K562 (cell line): ENCODE data around the gene PLPP7. TPM values are rescaled to one million over a fixed set of nuclear protein-coding genes. Genes with fewer than 3 reads are reported as not detected.
A peak's percentile ranks its signal among the peaks of the same experiment; 100 is the strongest.

Experiments used
- ARID1B ChIP-seq: fragments of 450-650 bp; IDR thresholded peaks from 2 replicates; pipeline ENCODE4 v1.6.1; 2016; ENCODE audit warnings: antibody characterized with exemption, mild to moderate bottlenecking, inconsistent platforms
- HIVEP1 ChIP-seq: fragments of 250-450 bp; sonication (Bioruptor Pico); IDR thresholded peaks from 2 replicates; pipeline ENCODE4 v1.4.0; 2020; ENCODE audit warnings: mild to moderate bottlenecking
- HMGN3 ChIP-seq: IDR thresholded peaks from 2 replicates; pipeline ENCODE4 v1.6.1; 2011; ENCODE audit warnings: borderline replicate concordance, low read depth, mild to moderate bottlenecking, mixed read lengths, low read length; ENCODE audit not compliant: insufficient read length; ENCODE audit errors: extremely low read depth
- HNRNPLL ChIP-seq: fragments of 200-400 bp; formaldehyde crosslinking; IDR thresholded peaks from 2 replicates; pipeline ENCODE4 v1.6.1; 2017; ENCODE audit warnings: low read length, low read depth, mild to moderate bottlenecking; ENCODE audit not compliant: poor library complexity, severe bottlenecking
- MCM7 ChIP-seq, 2 experiments: fragments of 450-650 bp; IDR thresholded peaks; 2 replicates each; pipeline ENCODE4 v1.6.1; 2016 to 2018
- NEUROD1 ChIP-seq: fragments of 150-350 bp; IDR thresholded peaks from 2 replicates; pipeline ENCODE4 v1.6.1; 2014; ENCODE audit warnings: borderline replicate concordance, low read length, low read depth; ENCODE audit not compliant: partially characterized antibody
- PHB ChIP-seq: fragments of 250-450 bp; sonication (Bioruptor Pico); IDR thresholded peaks from 2 replicates; pipeline ENCODE4 v1.5.0; 2021
- PHTF2 ChIP-seq: fragments of 250-450 bp; sonication (Bioruptor Pico); IDR thresholded peaks from 2 replicates; pipeline ENCODE4 v1.5.0; 2021; ENCODE audit warnings: mild to moderate bottlenecking
- TAF1 ChIP-seq: IDR thresholded peaks from 2 replicates; pipeline ENCODE4 v1.6.1; 2011; ENCODE audit warnings: mild to moderate bottlenecking, low read length, moderate library complexity; ENCODE audit not compliant: insufficient read depth, control insufficient read depth, severe bottlenecking; ENCODE audit errors: extremely low read depth
- TCF7 ChIP-seq: sonication (generic); IDR thresholded peaks from 2 replicates; pipeline ENCODE4 v1.6.1; 2016; ENCODE audit warnings: antibody characterized with exemption, borderline replicate concordance
- TEAD4 ChIP-seq, 2 experiments: sonication (generic) in 1 of 2; formaldehyde crosslinking in 1 of 2; IDR thresholded peaks; 2 replicates each; pipeline versions ENCODE4 v1.6.1 to v1.8.0; 2012 to 2022; ENCODE audit warnings: borderline replicate concordance in 1 of 2, inconsistent platforms in 1 of 2, low read length in 1 of 2, mild to moderate bottlenecking in 1 of 2, missing genetic modification reagents in 1 of 2
- U2AF1 ChIP-seq: fragments of 200-400 bp; formaldehyde crosslinking; optimal IDR thresholded peaks from 2 replicates; pipeline ENCODE3; 2017; ENCODE audit warnings: mild to moderate bottlenecking, low read depth, low read length, moderate library complexity
- YBX1 ChIP-seq: fragments of 450-650 bp; IDR thresholded peaks from 2 replicates; pipeline ENCODE4 v1.7.1; 2016; ENCODE audit warnings: mild to moderate bottlenecking
- ZC3H11A ChIP-seq: IDR thresholded peaks from 2 replicates; pipeline ENCODE4 v1.6.1; 2012; ENCODE audit warnings: low read depth, low read length, improper control_type of control experiment
- ZFP30 ChIP-seq: fragments of 250-450 bp; sonication (Bioruptor Pico); IDR thresholded peaks from 2 replicates; pipeline ENCODE4 v1.8.0; 2022; ENCODE audit warnings: moderate library complexity, mild to moderate bottlenecking, inconsistent platforms, borderline replicate concordance
- ZNF140 ChIP-seq: fragments of 250-450 bp; sonication (Bioruptor Pico); IDR thresholded peaks from 2 replicates; pipeline ENCODE4 v1.8.0; 2021; ENCODE audit warnings: moderate library complexity, mild to moderate bottlenecking, inconsistent platforms
- ZNF444 ChIP-seq: fragments of 250-450 bp; sonication (Bioruptor Pico); IDR thresholded peaks from 2 replicates; pipeline ENCODE4 v1.4.0; 2020; ENCODE audit warnings: mild to moderate bottlenecking, moderate library complexity
- ZNF766 ChIP-seq: fragments of 200-800 bp; sonication (Bioruptor generic); conservative IDR thresholded peaks from 2 replicates; pipeline ENCODE4 v1.6.1; 2016; ENCODE audit warnings: missing genetic modification characterization, missing compliant biosample characterization
- ZSCAN29 ChIP-seq: fragments of 450-650 bp; IDR thresholded peaks from 2 replicates; pipeline ENCODE4 v1.6.1; 2017
- polyA plus RNA-seq, 8 experiments: library from polyadenylated mRNA; depleted of rRNA in 4 of 8; stranded (reverse) in 5 of 8; unstranded in 3 of 8; fragments of >200 nt; fragmentation: Nextera tagmentation in 2 of 8; fragmentation: Illumina TruSeq in 1 of 8; extraction: Ambion mirVana in 2 of 8; extraction: Trizol in 1 of 8; gene quantifications; 2 replicates each; pipeline versions ENCODE4 v1.2.1 to v1.2.3, GENCODE V29; 2011 to 2014; ENCODE audit warnings: inconsistent platforms in 1 of 8, missing spikeins in 1 of 8
- total RNA-seq, 7 experiments: library from RNA; depleted of rRNA in 6 of 7; stranded (reverse); fragments of >200 nt in 6 of 7; fragmentation: Illumina TruSeq in 2 of 7; extraction: Trizol in 2 of 7; gene quantifications; 2 replicates each; pipeline versions ENCODE4 v1.2.1 to v1.2.3, GENCODE V29; 2011 to 2021; ENCODE audit warnings: low replicate concordance in 1 of 7
- TF ChIP-seq, protein P1 (sequence below): fragments of 250-450 bp; sonication (Bioruptor Pico); IDR thresholded peaks from 2 replicates; pipeline ENCODE4 v1.5.0; 2021; ENCODE audit warnings: mild to moderate bottlenecking, borderline replicate concordance
- TF ChIP-seq, protein P2 (sequence below): fragments of 450-650 bp; IDR thresholded peaks from 2 replicates; pipeline ENCODE4 v1.6.1; 2016; ENCODE audit warnings: mild to moderate bottlenecking
- TF ChIP-seq, protein P3 (sequence below): sonication (generic); formaldehyde crosslinking; IDR thresholded peaks from 2 replicates; pipeline ENCODE4 v1.4.0; 2020; ENCODE audit warnings: mild to moderate bottlenecking, missing genetic modification reagents

PLPP7 gene
- total and polyA plus RNA-seq, 9 of the 15 experiments (the other 6 are each of a cell fraction or from before 2014, with no cell fraction given): 0.09 to 0.93 (median 0.18) TPM; not detected in 4

DNA sequence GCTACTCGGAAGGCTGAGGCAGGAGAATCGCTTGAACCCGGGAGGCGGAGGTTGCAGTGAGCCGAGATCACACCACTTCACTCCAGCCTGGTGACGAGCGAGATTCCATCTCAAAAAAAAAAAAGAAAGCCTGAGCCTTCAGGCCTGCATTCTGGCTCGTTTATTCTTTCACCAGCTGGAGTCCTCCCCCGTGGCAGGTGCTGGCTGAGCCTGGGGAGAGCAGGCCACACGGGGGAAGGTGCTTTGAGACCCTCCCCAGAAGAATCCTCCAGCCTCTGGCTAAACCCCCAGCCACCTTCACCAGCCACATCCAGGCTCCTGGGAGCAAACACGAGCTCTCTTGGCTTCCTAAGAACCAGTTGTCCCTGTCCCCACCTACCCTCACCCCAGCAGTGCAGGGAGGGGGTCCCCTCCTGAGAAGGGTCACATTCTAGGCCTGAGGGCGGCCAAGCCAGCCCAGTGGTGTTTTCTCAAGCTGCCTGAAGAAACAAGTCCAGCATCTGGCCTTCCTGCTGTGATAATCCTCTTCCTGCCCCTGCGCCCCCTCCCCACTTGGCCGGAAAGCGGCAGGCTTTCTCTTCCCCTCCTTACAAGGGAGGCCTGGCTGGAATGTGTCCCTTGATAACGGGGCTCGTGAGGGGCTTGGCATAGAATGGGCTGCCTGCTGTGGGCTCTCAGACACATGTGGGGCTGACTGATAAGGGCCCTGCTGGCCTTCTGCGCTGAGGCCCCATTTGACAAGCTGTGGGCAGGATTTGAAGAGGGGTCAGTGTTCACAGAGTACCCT lies 41.5 kb downstream of the PLPP7 start (continued):
- TF ChIP-seq TCF7 (0 out of 2 replicates have a peak, but pooled peaks have one; percentile 53), HMGN3 (peak; percentile 95), ZNF140 (no peak), YBX1 (no peak), PHTF2 (CRISPR knock-in tag) (no peak), TAF1 (peak; percentile 42), HNRNPLL (no peak), ARID1B (peak; percentile 100), TEAD4 (IDR thresholded peaks at IDR 0.05; ENCODE audit: low read length) (peak; percentile 98), TEAD4 (CRISPR knock-in tag; IDR thresholded peaks at IDR 0.05; ENCODE audit: borderline replicate concordance) (0 out of 2 replicates have a peak, but pooled peaks have one; percentile 16), NEUROD1 (peak; percentile 94), U2AF1 (no peak), ZFP30 (CRISPR knock-in tag) (no peak), ZNF444 (no peak; the same call in 1 of the 2 replicates), PHB (CRISPR knock-in tag) (no peak), HIVEP1 (CRISPR knock-in tag) (no peak), ZSCAN29 (no peak), ZC3H11A (no peak), MCM7 (IDR thresholded peaks at IDR 0.05) (no peak), ZNF766 (CRISPR knock-in tag) (peak; percentile 93)
- TF ChIP-seq, protein P1, sequence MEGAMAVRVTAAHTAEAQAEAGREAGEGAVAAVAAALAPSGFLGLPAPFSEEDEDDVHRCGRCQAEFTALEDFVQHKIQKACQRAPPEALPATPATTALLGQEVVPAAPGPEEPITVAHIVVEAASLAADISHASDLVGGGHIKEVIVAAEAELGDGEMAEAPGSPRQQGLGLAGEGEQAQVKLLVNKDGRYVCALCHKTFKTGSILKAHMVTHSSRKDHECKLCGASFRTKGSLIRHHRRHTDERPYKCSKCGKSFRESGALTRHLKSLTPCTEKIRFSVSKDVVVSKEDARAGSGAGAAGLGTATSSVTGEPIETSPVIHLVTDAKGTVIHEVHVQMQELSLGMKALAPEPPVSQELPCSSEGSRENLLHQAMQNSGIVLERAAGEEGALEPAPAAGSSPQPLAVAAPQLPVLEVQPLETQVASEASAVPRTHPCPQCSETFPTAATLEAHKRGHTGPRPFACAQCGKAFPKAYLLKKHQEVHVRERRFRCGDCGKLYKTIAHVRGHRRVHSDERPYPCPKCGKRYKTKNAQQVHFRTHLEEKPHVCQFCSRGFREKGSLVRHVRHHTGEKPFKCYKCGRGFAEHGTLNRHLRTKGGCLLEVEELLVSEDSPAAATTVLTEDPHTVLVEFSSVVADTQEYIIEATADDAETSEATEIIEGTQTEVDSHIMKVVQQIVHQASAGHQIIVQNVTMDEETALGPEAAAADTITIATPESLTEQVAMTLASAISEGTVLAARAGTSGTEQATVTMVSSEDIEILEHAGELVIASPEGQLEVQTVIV: no peak
- TF ChIP-seq, protein P2, sequence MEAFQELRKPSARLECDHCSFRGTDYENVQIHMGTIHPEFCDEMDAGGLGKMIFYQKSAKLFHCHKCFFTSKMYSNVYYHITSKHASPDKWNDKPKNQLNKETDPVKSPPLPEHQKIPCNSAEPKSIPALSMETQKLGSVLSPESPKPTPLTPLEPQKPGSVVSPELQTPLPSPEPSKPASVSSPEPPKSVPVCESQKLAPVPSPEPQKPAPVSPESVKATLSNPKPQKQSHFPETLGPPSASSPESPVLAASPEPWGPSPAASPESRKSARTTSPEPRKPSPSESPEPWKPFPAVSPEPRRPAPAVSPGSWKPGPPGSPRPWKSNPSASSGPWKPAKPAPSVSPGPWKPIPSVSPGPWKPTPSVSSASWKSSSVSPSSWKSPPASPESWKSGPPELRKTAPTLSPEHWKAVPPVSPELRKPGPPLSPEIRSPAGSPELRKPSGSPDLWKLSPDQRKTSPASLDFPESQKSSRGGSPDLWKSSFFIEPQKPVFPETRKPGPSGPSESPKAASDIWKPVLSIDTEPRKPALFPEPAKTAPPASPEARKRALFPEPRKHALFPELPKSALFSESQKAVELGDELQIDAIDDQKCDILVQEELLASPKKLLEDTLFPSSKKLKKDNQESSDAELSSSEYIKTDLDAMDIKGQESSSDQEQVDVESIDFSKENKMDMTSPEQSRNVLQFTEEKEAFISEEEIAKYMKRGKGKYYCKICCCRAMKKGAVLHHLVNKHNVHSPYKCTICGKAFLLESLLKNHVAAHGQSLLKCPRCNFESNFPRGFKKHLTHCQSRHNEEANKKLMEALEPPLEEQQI: peak; percentile 94
- TF ChIP-seq, protein P3, sequence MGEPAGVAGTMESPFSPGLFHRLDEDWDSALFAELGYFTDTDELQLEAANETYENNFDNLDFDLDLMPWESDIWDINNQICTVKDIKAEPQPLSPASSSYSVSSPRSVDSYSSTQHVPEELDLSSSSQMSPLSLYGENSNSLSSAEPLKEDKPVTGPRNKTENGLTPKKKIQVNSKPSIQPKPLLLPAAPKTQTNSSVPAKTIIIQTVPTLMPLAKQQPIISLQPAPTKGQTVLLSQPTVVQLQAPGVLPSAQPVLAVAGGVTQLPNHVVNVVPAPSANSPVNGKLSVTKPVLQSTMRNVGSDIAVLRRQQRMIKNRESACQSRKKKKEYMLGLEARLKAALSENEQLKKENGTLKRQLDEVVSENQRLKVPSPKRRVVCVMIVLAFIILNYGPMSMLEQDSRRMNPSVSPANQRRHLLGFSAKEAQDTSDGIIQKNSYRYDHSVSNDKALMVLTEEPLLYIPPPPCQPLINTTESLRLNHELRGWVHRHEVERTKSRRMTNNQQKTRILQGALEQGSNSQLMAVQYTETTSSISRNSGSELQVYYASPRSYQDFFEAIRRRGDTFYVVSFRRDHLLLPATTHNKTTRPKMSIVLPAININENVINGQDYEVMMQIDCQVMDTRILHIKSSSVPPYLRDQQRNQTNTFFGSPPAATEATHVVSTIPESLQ: no peak
